ENCODE measurements around the gene OPHN1.
A peak's percentile ranks its signal among the peaks of the same experiment; 100 is the strongest.
"Not testable (repeated sequence)": the region's sequence is repeated elsewhere in the genome, so short reads cannot be mapped to it uniquely, and the experiment has no call there.

OPHN1 gene

GRCh38 chrX:68358679-68359078 lies 74.6 kb downstream of the OPHN1 start:
- DNase-seq, result no peak

DNA sequence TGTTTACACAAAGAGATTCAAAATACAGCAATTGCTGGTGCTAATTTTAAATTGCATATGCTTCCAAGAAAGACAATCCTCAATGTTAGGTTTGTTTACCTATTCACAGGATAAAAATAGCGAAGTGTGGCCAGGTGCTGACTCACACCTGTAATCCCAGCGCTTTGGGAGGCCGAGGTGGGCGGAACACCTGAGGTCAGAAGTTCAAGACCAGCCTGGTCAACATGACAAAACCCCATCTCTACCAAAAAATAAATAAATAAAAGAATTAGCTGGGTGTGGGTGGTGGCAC lies 77.7 kb downstream of the OPHN1 start:
- no peak for DNase-seq

- DNase-seq, result peak; percentile 34
These were observed 78.2 kb downstream of the OPHN1 start for GRCh38 chrX:68354879-68355628.

GRCh38 chrX:68345025-68345424 lies 88.3 kb downstream of the OPHN1 start:
- DNase-seq, result no peak

GRCh38 chrX:68343551-68343950 lies 89.7 kb downstream of the OPHN1 start:
- DNase-seq, result no peak

DNA sequence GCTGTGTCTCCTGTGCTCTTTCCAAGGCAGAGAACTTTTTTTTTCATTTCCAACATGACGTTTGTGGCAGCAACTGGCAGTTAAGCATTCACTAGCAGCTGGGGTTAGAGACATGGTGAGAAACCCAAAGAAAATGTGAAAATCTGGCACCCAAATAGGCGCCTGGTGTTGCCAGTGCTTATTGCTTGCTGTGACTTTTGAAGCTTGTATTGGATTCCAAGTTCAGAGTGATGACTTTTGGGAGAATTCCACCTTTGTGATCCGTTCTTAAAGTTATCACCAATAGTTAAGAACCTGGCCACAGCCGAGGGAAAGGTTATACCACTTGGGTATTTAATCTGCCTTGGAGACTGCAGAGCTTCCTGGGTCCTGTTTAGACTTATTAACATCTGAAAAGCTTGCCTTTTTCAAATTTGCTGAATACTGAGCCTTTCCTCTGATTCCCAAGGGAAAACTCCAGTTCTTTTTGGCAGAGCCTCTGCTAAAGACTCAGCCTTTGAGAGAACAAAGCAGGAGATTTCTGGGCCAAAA lies 101.0 kb downstream of the OPHN1 start:
- no peak for DNase-seq

- not testable (repeated sequence) for DNase-seq
These were observed 106.5 kb downstream of the OPHN1 start for GRCh38 chrX:68326841-68327240.

DNA sequence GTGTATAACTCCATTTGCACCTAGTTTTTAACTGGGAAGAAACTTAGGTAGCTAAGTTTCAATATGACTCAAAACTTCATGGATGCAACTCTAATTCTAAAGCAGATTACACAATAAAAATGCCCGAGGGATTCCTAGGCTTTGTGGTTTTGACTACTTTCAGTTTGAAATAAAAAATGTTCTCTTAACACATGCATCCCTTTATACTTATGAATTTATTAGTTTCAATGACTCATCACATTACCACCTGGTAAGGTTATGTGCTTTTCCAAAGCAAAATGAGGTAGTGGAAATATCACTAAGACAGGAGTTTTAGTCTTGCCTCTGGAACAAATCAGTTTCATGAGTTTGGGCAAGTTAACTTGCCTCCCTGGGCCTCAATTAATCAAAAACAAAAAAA lies 125.5 kb downstream of the OPHN1 start:
- DNase-seq, result peak; percentile 62

- DNase-seq, result no peak
These were observed 128.7 kb downstream of the OPHN1 start for GRCh38 chrX:68304602-68305001.

DNA sequence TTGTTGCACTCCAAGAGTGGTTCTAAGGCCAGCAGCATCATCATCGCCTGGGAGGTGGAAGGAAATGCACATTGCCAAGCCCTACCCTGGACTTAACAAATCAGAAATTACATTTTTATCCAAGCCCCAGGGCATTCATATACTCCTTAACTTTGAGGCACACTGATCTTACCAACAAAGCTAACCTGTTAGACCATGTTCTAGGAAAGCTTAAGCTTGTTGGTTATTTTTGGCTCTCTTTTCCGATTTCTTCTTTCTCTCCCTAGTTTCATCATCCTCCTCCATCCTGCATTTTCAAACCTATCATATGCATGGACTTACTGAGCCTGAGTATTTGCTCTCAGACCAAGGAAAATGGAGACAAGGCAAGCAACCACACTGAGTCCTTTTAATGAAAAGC lies 133.4 kb downstream of the OPHN1 start:
- no peak for DNase-seq

DNA sequence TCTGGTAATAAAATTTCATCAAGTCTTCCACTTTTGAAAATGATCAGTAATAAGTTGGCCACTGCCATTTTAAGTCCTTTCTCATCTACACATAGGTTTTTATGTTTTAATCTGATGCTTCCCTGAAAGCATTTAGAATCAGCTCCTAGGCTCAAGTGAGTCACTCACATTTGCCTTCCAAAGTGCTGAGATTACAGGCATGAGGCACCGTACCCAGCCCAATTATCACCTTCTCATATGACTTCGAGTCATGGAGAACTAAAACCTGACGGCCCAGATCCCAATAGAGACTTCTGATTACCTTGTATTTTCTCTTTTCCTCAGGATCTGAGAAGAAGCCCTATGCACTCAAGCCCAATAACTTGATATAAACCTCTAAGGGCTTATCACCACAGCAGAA lies 140.8 kb downstream of the OPHN1 start:
- peak; percentile 5 for DNase-seq

DNA sequence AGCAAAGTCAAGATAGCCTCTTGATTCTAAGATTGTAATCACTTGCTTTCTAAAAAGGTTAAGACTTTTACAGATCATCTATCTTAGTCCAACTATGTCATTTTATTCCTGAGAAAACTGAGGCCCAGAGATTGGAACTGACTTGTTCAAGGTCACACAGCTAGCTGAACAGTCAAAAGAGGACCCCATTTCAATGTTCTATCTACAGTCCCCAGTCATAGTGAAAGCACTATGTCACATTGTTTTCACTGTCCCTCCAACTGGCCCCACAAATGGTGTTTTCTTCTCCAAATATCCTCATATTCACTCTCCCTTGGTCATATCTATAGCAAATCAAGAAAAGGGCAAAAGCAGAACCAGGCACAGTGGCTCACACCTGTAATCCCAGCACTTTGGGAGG lies 145.2 kb downstream of the OPHN1 start:
- no peak for DNase-seq

- DNase-seq, result no peak
These were observed 145.9 kb downstream of the OPHN1 start for GRCh38 chrX:68287419-68287818.

GRCh38 chrX:68286980-68287379 lies 146.3 kb downstream of the OPHN1 start:
- no peak for DNase-seq

GRCh38 chrX:68286076-68286475 lies 147.2 kb downstream of the OPHN1 start:
- no peak for DNase-seq

DNA sequence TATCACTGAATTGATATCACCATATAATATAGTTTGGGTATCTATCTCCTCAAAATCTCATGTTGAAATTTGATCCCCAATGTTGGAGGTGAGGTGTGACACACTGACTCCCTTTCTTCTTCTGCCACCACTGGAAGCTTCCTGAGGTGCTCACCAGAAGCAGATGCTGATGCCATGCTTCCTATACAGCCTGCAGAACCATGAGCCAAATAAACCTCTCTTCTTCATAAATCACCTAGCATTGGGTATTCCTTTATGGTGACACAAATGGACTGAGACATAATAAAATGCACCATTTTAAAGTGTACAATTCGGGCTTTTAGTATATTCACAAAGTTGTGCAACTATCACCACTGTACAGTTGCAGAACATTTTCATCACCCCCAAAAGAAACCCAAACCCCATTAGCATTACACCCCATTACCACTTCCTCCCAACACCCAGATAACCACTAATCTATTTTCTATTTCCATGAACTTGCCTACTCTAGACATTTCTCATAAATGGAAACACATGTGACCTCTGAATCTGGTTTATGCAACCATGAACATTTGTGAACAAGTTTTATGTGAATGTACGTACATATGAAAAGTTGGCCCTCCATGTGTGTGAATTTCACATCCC lies 148.9 kb downstream of the OPHN1 start:
- no peak for DNase-seq

DNA sequence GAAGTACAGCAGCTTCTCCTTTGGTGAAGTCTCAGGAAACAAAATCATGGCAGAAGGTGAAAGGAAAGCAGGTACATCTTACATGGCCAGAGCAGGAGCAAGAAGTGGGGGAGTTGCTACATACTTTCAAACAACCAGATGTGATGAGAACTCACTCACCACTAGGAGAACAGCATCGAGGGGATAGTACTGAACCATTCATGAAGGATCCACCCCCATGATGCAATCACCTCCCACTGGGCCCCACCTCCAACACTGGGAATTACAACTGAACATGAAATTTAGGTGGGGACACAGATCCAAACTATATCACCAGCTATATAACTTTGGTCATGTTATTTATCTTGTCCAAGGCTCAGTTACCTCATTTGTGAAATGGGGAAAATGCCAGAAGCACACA lies 159.4 kb downstream of the OPHN1 start:
- DNase-seq, result no peak

DNA sequence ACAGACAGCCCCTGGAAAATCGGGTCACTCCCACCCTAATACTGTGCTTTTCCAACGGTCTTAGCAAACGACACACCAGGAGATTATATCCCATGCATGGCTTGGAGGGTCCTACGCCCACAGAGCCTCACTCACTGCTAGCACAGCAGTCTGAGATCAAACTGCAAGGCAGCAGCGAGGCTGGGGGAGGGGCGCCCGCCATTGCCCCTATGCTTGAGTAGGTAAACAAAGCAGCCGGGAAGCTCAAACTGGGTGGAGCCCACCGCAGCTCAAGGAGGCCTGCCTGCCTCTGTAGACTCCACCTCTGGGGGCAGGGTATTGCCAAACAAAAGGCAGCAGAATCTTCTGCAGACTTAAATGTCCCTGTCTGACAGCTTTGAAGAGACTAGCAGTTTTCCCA lies 168.5 kb downstream of the OPHN1 start:
- not testable (repeated sequence) for DNase-seq

DNA sequence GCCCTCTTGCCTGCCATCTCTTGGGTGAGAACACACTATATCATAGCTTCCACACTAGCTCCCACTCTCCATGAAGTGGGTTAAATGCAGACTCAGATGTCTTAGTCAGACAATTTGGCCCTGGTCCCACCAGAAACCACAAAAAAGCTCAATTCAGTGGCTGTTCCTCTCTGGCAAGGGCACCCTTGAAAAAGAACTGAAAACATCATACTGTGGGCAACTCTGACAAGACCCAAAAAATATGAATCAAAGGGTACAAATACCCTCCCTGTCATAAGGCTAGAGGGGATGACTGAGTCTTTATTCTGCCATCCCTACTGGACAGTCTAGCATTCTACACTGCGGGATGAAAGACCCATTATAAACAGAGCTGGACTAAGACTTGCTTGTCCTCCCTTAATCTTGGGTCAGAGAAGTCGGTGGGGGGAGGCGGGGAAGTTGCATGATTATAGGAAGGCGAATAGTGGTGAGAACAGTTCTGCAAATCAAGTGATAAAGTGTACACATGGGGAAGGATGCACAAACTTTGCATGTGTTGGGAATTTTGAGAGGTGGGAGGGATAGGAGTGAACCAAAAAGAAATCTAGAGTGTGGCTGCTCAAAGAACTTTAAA lies 172.1 kb downstream of the OPHN1 start:
- DNase-seq, result peak; percentile 12

DNA sequence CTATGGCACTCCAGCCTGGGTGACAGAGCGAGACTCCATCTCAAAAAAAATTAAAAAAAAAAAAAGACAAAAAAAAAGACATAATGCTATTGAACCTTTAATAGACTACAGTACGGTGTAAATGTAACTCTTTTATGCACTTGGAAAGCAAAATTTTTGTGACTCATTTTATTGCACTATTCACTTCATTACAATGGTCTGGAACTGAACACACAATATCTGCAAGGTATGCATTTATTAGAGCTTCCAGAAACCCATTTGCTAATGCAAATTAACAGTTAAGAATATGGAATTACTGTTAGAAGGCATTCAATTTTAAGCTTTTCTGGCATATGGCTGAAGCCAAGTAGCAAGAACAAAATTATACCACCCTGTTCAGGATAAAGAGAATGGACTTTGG lies 176.3 kb downstream of the OPHN1 start:
- DNase-seq, result no peak

DNA sequence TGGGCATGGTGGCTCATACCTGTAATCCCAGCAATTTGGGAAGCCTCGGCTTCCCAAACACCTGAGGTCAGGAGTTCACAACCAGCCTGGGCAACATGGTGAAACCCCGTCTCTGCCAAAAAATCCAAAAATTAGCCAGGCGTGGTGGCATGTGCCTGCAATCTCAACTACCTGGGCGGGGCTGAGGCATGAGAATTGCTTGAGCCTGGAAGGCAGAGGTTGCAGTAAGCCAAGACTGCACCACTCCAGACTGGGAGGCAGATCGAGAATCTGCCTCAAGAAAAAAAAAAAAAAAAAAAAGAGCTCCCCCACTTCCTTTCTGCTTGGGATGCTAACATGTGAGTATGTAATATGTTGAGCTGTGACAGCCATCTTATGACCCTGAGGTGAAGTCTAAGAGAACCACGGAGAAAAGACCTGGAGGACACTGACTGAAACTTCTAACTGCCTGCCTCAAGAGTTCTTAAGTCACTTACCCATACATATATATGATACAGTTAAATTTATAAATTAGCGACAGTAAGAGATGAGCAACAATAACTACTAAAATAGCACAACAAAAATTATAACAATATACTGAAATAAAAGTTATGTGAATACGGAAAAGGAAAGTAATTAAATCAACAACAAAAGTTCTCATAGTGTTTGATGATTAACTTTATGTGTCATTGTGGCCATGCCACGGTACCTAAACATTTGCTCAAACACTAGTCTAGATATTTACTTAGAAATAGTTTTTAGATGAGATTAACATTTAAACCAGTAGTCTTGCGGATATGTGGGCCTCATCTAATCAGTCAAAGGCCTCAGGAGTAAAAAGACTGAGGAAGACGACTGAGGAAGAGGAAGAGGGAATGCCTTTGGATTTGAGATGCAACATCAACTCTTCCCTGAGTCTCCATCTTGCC lies 178.3 kb downstream of the OPHN1 start:
- DNase-seq, result peak; percentile 33

DNA sequence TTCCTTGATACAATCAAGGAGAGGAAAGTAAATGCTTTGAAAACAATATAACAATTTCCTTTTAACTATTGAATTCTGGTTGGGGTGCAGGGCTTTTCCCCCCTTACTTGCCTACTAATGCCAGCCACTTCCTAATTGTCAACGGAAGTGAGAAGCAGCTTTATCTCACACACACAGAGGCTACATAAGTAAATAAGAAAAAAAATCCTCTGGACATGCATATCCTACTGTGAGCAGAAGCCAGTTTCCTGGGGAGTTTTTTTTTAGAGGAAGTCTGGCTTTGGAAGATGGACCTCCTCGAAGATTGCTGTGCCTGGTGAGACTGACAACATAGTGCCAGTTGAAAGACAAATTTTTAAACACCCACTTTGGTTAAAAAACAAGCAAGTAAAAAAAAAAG lies 180.6 kb downstream of the OPHN1 start:
- DNase-seq, result no peak

DNA sequence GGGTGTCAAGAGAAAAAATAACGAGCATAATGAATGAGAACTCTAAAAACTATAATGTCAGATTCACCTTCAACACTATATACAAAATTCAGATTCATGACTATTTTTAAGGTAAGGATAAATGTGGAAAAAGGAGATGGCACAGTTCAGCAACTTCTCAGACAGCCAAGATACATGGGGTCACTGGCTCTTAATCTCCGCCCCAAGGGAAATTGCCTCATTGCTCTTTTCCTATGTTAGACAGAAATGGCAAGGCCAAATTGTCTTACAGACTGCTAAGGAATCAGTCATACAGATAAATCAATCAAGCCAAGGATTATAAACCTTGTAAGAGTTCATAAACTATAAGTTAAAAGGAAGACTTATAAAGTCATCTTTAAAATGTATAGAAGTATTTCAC lies 183.4 kb downstream of the OPHN1 start:
- no peak for DNase-seq

Measured in fibroblast of skin of back (primary cell).